GM19043 (cell line): ENCODE measurements around the gene DNLZ.

ENCODE experiments used
- ATAC-seq: cut with Tn5 transposase; IDR thresholded peaks from one replicate; pipeline ENCODE4 v1.9.1; 2021; ENCODE audit warnings: low read depth; ENCODE audit not compliant: unreplicated experiment

DNLZ gene

DNA sequence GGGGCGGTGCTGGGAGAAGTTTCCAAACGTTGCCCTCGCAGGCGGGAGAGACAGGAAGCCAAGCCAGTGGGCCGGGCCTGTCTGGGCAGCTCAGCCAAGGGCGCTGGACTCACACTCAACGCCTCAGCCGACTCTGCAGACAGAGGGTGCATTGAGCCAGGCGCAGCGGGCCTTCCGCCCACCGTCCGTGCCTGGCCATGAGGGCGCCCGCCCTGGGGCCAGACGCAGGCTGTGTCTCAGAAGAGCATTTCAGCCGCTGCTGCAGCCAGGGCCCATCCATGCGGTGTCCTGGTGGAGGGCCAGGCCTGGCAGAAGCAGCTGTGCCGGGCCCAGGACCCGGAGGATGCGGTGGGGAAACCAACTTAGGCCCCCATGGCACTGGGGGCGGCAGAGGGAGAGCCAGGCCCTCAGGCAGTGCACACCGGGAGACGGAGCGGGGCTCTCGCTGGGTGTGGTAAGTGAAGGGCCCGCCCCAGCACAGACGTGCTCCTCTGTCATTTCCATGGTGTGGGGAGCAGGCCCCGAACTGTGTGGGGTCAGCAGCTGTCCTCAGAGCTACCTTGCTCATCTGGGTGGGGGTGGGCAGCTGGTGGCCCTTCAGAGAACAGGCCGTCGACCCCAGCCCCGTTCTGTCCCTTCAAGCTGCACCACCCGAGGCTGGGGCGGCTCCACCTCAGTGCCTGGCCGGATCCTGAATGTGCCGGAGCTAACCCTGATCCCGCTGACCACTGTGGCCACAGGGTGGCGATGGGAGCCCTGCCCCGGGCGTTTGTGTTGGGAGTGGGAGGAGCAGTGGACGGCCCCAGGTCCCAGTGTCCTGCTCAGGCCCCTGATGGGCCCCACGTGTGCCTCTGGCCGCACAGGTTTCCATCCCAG is 18.0 kb downstream of the DNLZ start:
- ATAC-seq, result no peak

GRCh38 chr9:136344544-136345280 is 18.8 kb downstream of the DNLZ start:
- ATAC-seq, result no peak

DNA sequence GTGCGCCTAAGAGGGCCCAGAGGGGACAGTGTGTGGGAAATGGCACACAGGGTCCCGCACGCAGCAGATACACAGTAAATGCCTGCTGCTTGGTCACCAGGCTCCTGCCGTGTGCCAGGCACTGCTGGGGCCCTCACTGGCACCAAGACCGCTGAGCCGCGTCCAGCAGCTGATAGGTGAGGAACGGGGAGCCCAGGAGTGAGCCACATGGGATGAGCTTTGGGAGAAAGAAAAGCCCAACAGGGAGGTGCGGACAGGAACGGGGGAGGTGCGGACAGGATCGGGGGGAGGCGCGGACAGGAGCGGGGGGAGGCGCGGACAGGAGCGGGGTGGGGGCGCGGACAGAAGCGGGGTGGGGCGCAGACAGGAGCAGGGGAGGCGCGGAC is 19.7 kb downstream of the DNLZ start:
- no peak for ATAC-seq

GRCh38 chr9:136343121-136343883 is 20.2 kb downstream of the DNLZ start:
- no peak for ATAC-seq

GRCh38 chr9:136342181-136343120 is 21.1 kb downstream of the DNLZ start:
- no peak for ATAC-seq

DNA sequence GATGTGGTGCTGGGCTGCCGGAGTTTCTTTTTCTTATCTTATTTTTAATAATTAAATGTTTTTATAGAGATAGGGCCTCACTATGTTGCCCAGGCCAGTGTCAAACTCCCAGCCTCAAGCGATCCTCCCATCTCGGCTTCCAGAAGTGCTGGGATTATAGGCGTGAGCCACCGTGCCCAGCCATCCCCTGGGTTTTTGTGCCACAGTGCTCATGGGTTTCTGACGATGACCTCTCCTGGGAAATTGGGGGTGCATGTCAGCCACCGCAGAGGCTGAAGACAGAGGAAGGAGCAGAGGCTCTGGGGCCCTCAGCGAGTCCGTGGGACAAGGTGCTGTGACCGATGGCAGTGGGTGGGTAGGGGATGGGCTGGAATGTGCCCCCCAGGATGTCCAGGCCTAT is 21.8 kb downstream of the DNLZ start:
- no peak for ATAC-seq

DNA sequence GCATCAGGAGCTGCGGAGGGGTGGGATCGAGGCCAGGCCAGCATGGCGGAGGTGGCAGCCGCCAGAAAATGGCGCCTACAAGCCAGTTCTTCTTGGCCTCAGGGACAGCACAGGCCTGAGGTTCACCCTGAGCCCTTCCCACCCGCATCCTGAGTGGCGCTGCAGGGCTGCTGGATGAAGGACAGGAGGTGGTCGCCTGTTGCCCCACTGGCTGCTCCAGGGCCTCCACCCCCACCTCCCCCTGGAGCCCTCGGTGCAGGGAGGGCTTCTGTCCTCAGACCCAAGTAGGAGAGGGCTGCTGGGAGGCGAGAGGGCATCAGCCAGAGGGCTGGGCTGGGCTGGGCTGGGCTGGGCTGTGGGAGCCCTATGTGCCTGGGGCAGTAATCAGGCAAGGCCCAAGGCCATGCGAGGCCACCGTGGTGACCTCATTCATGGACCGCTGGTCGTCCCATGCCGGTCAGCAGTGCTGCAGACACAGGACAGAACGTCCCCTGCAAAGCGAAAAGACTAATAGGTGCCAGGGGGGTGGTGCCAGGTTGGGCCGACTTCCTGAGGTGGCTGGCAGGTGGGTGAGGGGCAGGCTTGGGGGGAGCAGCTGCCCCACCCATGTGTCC is 22.4 kb downstream of the DNLZ start:
- no peak for ATAC-seq

- ATAC-seq, result no peak
Observed at GRCh38 chr9:136340356-136341041, 23.0 kb downstream of the DNLZ start.

DNA sequence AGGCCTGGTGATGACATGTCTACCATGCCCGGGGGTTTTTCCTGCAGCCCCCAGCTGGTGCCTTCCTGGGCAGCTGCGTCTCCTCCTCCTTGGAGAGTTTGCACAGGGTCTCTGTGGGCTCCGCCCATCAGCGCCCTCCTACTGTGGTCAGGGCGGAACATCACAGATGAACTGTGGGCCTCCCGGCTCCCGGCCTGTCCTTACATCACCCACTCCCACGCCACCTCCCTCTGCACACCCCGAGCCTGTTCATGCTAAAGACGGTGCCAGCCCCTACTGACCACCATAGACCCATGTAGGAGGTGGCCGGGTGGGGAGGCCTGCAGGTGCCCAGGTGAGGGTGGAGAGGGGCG is 23.6 kb downstream of the DNLZ start:
- ATAC-seq, result no peak

DNA sequence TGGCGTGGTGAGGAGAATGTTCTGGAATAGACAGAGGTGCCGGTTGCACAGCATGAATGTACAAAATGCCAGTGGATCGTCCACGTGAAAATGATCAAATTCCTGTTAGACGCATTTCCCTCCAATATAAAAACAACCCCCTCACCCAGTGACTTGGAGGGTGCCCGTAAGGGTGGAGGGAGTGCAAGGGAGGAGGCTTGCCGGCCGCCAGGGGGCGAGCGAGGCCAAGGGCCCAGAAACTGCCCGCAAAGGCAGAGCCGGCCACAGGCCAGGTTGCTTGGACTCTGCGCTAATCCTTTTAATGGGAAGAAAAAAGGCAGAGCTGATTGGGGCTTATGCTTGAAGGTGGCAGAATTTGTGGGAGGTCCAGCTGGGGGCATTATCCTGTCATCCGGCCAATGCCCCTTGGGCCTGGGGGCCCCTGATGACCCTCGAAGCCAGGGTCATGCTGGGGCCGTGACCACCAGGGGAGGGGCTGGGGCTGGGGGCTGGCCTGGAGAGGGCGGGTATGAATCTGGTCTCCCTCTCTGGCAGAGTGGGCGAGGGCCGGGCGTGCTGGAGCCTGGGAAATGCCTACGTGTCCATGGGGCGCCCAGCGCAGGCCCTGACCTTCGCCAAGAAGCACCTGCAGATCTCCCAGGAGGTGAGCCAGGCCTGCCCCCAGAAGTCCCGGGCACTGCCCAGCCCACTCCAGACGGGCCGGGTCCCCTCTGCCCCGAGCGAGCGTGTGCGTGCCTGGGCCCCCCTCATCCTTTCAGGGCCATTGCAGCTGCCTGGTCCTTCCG is 24.2 kb downstream of the DNLZ start:
- no peak for ATAC-seq

- ATAC-seq, result no peak
Observed at GRCh38 chr9:136338511-136338910, 25.0 kb downstream of the DNLZ start.

DNA sequence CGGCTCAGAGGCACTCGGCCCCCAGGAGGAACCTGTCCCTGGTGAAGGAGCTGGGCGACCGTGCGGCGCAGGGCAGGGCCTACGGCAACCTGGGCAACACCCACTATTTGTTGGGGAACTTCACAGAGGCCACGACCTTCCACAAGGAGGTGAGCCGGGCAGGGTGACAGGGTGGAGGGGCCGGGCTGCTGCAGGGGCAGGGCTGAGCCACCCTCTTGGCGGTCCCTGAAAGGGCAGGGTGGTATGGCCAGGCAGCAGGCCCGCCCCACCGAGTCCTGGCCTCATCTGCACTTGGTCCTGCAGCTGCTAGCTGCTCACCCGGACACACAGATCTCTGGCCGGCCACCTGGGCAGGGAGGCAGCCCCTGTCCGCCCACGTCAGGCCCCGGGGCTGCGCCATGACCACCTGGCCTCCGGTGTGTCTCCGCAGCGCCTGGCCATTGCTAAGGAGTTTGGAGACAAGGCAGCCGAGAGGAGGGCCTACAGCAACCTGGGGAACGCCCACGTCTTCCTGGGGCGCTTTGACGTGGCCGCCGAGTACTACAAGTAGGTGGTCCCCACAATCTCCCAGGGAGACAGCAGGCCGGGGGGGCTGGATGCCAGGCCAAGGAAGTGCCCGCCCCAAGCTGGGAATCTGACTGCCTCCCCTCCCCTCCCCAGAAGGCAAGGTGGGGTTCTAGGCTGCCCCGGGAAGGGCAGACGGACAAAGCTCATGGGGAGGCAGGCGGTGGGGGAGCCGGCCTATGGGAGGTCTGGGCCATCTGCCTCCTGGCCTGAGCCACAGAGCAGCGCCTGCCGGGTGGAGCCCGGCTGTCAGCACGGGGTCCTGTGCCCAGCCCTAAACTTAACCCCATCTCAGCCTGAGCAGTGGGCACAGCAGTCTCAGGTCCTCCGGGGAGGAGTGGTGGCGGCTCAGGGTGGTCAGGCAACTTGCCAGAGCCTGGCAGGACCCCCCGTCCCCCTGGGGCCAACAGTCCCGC is 25.8 kb downstream of the DNLZ start:
- ATAC-seq, result no peak

- no peak for ATAC-seq
Observed at GRCh38 chr9:136336881-136337280, 26.7 kb downstream of the DNLZ start.

GRCh38 chr9:136336156-136336870 is 27.2 kb downstream of the DNLZ start:
- no peak for ATAC-seq

- no peak for ATAC-seq
Observed at GRCh38 chr9:136335296-136336155, 28.0 kb downstream of the DNLZ start.

- ATAC-seq, result no peak
Observed at GRCh38 chr9:136334541-136334940, 29.0 kb downstream of the DNLZ start.
